GM18870 (cell line): ENCODE measurements around the gene OPRL1.
"Not testable (repeated sequence)": the region's sequence is repeated elsewhere in the genome, so short reads cannot be mapped to it uniquely, and the experiment has no call there.

Source experiments
- ATAC-seq: cut with Tn5 transposase; IDR thresholded peaks from one replicate; pipeline ENCODE4 v1.9.1; 2021; ENCODE audit warnings: moderate library complexity; ENCODE audit not compliant: unreplicated experiment

Gene OPRL1

GRCh38 chr20:64083378-64083803 is 3.5 kb downstream of the OPRL1 start:
- no peak for ATAC-seq

- ATAC-seq = no peak
These were observed 4.2 kb downstream of the OPRL1 start, which contains the start of gene LKAAEAR1 for GRCh38 chr20:64083804-64084684. TSS of gene LKAAEAR1 (minus strand) at chr20:64084398. CDS start at chr20:64084219, 179 bp downstream.

GRCh38 chr20:64084685-64085152 is 4.8 kb downstream of the OPRL1 start:
- ATAC-seq = no peak

- ATAC-seq = no peak
These were observed 6.9 kb downstream of the OPRL1 start for GRCh38 chr20:64086801-64087200.

GRCh38 chr20:64087226-64087825 is 7.4 kb downstream of the OPRL1 start:
- not testable (repeated sequence) for ATAC-seq

- ATAC-seq = not testable (repeated sequence)
These were observed 8.7 kb downstream of the OPRL1 start for GRCh38 chr20:64088586-64088985.

GRCh38 chr20:64090165-64090564 is 10.3 kb downstream of the OPRL1 start:
- no peak for ATAC-seq

GRCh38 chr20:64091340-64091739 is 11.5 kb downstream of the OPRL1 start:
- no peak for ATAC-seq

- ATAC-seq = no peak
These were observed 11.9 kb downstream of the OPRL1 start for GRCh38 chr20:64091770-64092169.

GRCh38 chr20:64092258-64093012 is 12.6 kb downstream of the OPRL1 start:
- no peak for ATAC-seq

- no peak for ATAC-seq
These were observed 13.2 kb downstream of the OPRL1 start for GRCh38 chr20:64093013-64093503.

- no peak for ATAC-seq
These were observed 15.6 kb downstream of the OPRL1 start for GRCh38 chr20:64095455-64095854.

GRCh38 chr20:64095927-64096326 is 16.0 kb downstream of the OPRL1 start:
- ATAC-seq = no peak

GRCh38 chr20:64096535-64096934 is 16.7 kb downstream of the OPRL1 start:
- no peak for ATAC-seq

- ATAC-seq = no peak
These were observed 18.7 kb downstream of the OPRL1 start for GRCh38 chr20:64098471-64099013.

GRCh38 chr20:64099086-64099786 is 19.4 kb downstream of the OPRL1 start:
- no peak for ATAC-seq

GRCh38 chr20:64099880-64100565 is 20.1 kb downstream of the OPRL1 start:
- no peak for ATAC-seq

- ATAC-seq = no peak
These were observed 20.6 kb downstream of the OPRL1 start for GRCh38 chr20:64100566-64100888.

- no peak for ATAC-seq
These were observed 21.2 kb downstream of the OPRL1 start for GRCh38 chr20:64100946-64101688.
